Activated CD8-positive, alpha-beta memory T cell treated with anti-CD3 and anti-CD28 coated beads, Interleukin-2, amount 10 ng/mL, durations not matched to agents 7 days and 5 days (primary cell): ENCODE data around the gene SPTLC2. TPM values are rescaled to one million over a fixed set of nuclear protein-coding genes. Genes with fewer than 3 reads are reported as not detected.
A peak's percentile ranks its signal among the peaks of the same experiment; 100 is the strongest.
"Not testable (repeated sequence)": the region's sequence is repeated elsewhere in the genome, so short reads cannot be mapped to it uniquely, and the experiment has no call there.

Experiments used
- ATAC-seq: fragments of 150-1000 bp; cut with Tn5 transposase; one replicate; pipeline ENCODE4 v1.10.0; 2021; ENCODE audit warnings: moderate library complexity
- CTCF ChIA-PET: fragments of 350-600 bp; sonication (Branson Sonifier 250); formaldehyde crosslinking; loops from one replicate; lab custom pipeline; 2021; ENCODE audit warnings: antibody characterized with exemption; lab: Charles Lee
- DNase-seq: peaks from one replicate; pipeline ENCODE4 v3.0.0-alpha.2; 2020
- H3K27ac Mint-ChIP-seq: one replicate; pipeline ENCODE4 v1.8.0; 2021; ENCODE audit warnings: mild to moderate bottlenecking, mixed read lengths
- H3K27me3 Mint-ChIP-seq: one replicate; pipeline ENCODE4 v1.8.0; 2021; ENCODE audit warnings: mixed read lengths
- H3K36me3 Mint-ChIP-seq: one replicate; pipeline ENCODE4 v1.8.0; 2021; ENCODE audit warnings: mild to moderate bottlenecking, mixed read lengths
- H3K4me1 Mint-ChIP-seq: one replicate; pipeline ENCODE4 v1.8.0; 2021; ENCODE audit warnings: mixed read lengths
- H3K4me3 Mint-ChIP-seq: one replicate; pipeline ENCODE4 v1.8.0; 2021; ENCODE audit warnings: mild to moderate bottlenecking, moderate library complexity, mixed read lengths
- H3K9me3 Mint-ChIP-seq: one replicate; pipeline ENCODE4 v1.8.0; 2022; ENCODE audit warnings: low read depth, mixed read lengths
- total RNA-seq, 2 experiments: library from RNA; stranded (reverse); gene quantifications; one replicate each; pipeline ENCODE4 v1.2.3, GENCODE V29; 2021

SPTLC2 gene
- total RNA-seq, 2 experiments from 2014 or later = 34.5 to 43.3 TPM

DNA sequence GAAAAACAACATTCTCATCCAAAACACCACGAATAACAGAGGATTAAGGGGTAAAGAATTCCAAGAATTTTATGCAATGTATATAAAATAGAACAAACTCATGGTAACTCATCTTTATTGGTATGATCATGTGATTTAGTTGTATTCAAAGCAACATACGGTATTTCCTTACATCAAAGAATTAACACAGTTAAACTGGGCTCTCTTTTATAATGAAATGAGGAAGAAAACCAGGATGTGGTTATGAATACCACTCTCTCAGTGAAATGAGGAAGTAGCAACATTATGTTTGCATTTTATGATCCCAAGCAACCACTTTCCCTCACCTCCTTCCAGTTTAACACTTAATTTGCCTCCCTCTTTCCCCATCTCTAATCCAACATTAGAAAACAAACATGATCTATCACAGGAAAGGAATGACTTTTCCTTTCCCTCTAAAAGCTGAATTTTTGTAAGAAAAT, 22.9 kb downstream of the SPTLC2 start:
- Mint-ChIP-seq H3K4me1 (peaks cover 45% of the 10 kb centered on the region), H3K9me3 (no peaks in the 10 kb centered on the region), H3K4me3 (peak overlapping the region; percentile 60), H3K27ac (peak overlapping the region; percentile 89), H3K27me3 (no peaks in the 10 kb centered on the region), H3K36me3 (peaks cover 39% of the 10 kb centered on the region)
- ATAC-seq (peak; percentile 54), DNase-seq (no peak)
- CTCF ChIA-PET = interaction anchor here (1.2 kb wide), 1 partner anchor 11 kb away, joined by 4 read pairs; no protein-coding TSS in a partner anchor

DNA sequence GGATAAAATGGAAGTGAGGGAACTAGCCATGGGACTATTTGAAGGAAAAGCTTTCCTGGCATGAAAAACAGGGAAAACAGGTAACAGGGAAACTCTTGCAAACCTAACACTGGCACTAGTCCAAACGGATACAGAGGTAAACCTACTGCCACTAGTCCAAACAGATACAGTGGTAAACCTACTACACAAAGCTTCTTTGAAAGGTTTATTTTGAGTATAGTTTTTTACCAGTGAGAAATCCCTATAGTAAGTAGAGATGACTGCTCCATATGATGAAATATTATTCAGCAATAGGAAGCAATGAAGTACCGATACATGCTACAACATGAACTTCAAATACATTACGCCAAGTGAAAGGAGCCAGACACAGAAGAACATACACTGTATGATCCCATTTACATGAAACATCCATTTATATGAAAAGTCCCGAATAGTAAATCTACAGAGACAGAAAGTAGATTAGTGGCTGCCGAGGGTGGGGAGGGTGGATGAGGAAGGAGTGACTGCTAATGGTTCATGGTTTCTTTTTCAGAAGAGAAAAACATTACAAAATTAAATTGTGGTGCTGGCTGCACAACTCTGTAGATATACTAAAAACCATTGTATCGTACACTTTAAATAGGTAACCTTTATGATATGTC, 25.5 kb downstream of the SPTLC2 start:
- no peak for DNase-seq
- peaks cover 47% of the 10 kb centered on the region for H3K4me1 Mint-ChIP-seq
- no peak for ATAC-seq
- no peaks in the 10 kb centered on the region for H3K9me3 Mint-ChIP-seq
- H3K27me3 Mint-ChIP-seq = no peaks in the 10 kb centered on the region
- peak overlapping the region; percentile 35 for H3K27ac Mint-ChIP-seq
- CTCF ChIA-PET = interaction anchor here (1.5 kb wide), 1 partner anchor 10 kb away, joined by 4 read pairs; no protein-coding TSS in a partner anchor
- peaks cover 40% of the 10 kb centered on the region for H3K36me3 Mint-ChIP-seq
- H3K4me3 Mint-ChIP-seq = no peak overlapping the region

DNA sequence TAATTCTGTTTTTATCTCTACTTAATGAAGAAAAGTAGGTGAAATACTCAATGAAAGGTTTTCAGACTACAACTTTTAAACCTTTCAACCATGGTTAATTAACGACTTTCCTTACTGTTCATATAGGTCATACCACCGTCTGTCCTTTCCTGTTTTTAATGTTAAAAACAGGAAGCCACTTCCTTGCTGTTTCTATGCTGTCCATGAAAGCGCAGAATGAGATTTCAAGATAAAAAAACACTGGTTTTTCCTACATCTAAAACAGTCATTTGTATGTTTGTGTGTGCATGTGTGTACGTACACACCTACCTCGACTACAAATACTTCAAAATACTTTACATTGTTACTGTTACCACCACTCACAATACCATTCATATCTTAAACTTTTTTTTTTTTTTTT, 27.3 kb downstream of the SPTLC2 start:
- CTCF ChIA-PET = no interaction called here
- Mint-ChIP-seq H3K9me3 (no peaks in the 10 kb centered on the region), H3K36me3 (peaks cover 28% of the 10 kb centered on the region), H3K4me3 (no peak overlapping the region), H3K27ac (peak overlapping the region; percentile 74), H3K27me3 (no peaks in the 10 kb centered on the region), H3K4me1 (peaks cover 41% of the 10 kb centered on the region)
- DNase-seq = no peak
- ATAC-seq = peak; percentile 18

DNA sequence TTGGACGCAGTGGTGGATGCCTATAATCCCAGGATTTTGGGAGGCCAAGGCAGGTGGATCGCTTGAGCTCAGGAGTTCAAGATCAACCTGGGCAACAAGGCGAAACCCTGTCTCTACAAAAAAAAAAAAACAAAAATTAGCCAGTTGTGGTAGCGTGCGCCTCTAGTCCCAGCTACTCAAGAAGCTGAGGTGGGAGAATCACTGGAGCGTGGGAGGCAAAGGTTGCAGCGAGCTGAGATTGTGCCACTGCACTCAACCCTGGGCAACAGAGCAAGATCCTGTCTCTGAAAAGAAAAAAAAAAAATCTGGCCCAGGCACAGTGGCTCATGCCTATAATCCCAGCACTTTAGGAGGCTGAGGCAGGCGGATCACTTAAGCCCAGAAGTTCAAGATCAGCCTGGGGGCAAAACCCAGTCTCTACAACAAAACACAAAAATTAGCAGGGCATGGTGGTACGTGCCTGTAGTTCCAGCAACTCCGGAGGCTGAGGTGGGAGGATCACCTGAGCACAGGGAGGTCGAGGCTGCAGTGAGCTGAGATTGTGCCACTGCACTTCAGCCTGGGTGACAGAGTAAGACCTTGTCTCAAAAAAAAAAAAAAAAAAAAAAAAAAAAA, 27.9 kb downstream of the SPTLC2 start:
- H3K4me3 Mint-ChIP-seq, H3K27me3 Mint-ChIP-seq, H3K27ac Mint-ChIP-seq, ATAC-seq, H3K9me3 Mint-ChIP-seq, DNase-seq: not testable (repeated sequence)
- Mint-ChIP-seq H3K4me1 (peaks cover 36% of the 10 kb centered on the region), H3K36me3 (peaks cover 26% of the 10 kb centered on the region)
- CTCF ChIA-PET = interaction anchor here (0.7 kb wide), 1 partner anchor 20 kb away, joined by 3 read pairs; no protein-coding TSS in a partner anchor

DNA sequence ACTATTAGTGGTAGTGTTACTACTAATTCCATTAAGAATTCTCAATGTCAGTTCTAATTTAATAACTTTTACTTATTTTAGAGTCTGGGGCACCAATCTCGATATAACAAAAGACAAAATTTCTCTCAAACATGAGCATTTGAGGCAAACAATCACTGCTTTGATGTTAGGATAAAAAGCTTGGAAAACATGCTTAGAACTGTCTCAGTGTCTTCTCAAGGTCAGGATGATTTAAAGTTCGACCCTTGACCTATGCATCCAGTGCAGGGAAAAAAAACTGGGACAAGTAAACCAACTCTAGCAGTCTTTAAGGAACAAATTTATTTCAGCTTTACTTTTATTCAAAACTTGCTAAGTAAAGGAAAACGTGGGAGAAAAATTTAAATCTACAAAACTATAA, 31.1 kb downstream of the SPTLC2 start:
- Mint-ChIP-seq H3K27me3 (no peaks in the 10 kb centered on the region), H3K27ac (no peak overlapping the region), H3K4me3 (no peak overlapping the region), H3K4me1 (peaks cover 38% of the 10 kb centered on the region), H3K9me3 (no peaks in the 10 kb centered on the region), H3K36me3 (peaks cover 19% of the 10 kb centered on the region)
- no peak for DNase-seq
- CTCF ChIA-PET = no interaction called here
- no peak for ATAC-seq

DNA sequence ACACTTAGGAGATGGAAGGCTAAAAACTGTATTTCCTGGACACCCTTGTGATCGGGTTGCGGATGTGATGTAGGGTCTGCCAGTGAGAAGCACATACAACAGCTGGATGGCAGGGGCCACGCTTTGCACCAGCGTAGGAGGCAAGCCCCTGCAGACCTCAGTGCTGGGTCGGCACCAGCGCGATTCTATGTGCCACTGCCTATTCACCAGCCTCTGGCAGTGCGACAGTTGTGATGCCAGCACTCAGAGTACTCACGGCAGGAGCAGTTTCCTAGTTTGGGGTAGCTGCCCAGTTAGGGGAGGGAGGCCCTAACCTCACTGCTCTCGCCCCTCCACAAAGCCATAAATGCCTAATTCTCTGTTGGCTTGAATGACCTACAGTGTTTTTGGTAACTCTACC, 31.6 kb downstream of the SPTLC2 start:
- H3K4me1 Mint-ChIP-seq = peaks cover 35% of the 10 kb centered on the region

DNA sequence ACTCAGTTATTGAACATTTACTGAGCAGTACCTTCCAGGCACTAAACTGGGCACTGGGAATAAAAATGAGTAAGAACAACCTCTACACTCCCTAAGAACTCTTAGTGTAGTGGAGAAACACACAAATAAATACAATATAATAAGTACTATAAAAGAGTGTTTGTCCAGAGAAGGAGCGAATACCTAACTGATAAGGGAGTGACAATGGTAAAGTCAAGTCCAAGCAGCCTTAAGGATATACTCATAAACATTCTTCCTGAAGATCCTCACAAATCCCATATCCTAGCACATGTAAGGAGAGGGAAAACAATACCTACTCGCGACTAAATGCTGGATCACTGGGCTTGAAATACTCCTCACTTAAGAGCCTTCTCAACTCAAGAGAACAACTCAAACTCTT, 32.8 kb downstream of the SPTLC2 start:
- no peaks in the 10 kb centered on the region for H3K27me3 Mint-ChIP-seq
- ATAC-seq (no peak), DNase-seq (no peak)
- H3K36me3 Mint-ChIP-seq = peaks cover 18% of the 10 kb centered on the region
- no peak overlapping the region for H3K4me3 Mint-ChIP-seq
- no peak overlapping the region for H3K27ac Mint-ChIP-seq
- CTCF ChIA-PET = no interaction called here
- no peaks in the 10 kb centered on the region for H3K9me3 Mint-ChIP-seq
- H3K4me1 Mint-ChIP-seq = peaks cover 34% of the 10 kb centered on the region

More for the DNA sequence above, 31.6 kb downstream of the SPTLC2 start:
- Mint-ChIP-seq H3K9me3 (no peaks in the 10 kb centered on the region), H3K27ac (no peak overlapping the region), H3K4me3 (no peak overlapping the region), H3K27me3 (no peaks in the 10 kb centered on the region), H3K36me3 (peaks cover 17% of the 10 kb centered on the region)
- CTCF ChIA-PET = no interaction called here
- DNase-seq = no peak
- ATAC-seq = no peak

DNA sequence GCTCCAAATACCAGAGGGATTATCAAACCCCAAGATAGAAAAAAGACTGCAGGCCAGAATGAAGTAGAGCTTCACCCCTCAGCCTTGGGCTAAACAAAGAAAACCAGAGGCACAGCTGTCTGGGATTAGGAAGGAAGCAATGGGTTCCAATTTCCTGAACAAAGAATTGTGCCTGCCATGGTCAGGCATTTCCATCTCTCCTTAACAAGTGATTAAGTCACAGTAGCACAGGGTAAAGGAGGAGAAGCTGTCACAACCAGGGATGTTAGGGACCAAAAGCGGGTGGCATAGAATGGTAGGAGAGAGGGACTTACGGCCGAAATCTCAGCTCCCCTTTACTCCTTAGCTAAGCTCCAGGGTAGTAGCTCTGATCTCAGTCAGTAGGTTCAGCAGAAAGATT, 33.9 kb downstream of the SPTLC2 start:
- Mint-ChIP-seq H3K4me1 (peaks cover 28% of the 10 kb centered on the region), H3K4me3 (no peak overlapping the region), H3K9me3 (no peaks in the 10 kb centered on the region), H3K27me3 (no peaks in the 10 kb centered on the region), H3K27ac (no peak overlapping the region), H3K36me3 (peaks cover 19% of the 10 kb centered on the region)
- no peak for DNase-seq
- CTCF ChIA-PET = no interaction called here
- no peak for ATAC-seq

DNA sequence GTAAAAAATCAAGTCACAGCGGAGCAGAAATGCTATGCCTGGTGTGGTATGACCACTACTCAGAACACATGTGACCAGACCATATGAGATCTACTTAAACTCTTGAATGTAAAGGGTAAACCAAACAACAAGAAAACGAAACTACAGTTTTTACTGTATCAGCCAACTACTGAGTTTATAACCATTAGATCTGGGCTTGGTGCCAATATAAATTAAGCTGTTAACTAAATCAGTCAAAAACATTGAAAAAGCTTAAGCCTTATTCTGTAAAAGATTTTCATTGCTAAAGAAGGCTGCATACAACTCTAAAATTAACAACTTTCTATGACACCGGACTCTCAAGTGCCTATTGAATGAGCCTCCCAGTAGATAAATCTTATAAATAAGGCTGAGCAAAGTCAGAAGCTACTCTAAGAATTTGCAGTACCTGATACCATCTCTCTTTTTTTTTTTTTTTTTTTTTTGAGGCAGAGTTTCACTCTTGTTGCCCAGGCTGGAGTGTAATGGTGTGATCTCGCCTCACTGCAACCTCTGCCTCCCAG, 35.4 kb downstream of the SPTLC2 start:
- Mint-ChIP-seq H3K4me3 (peak overlapping the region; percentile 55), H3K36me3 (peaks cover 12% of the 10 kb centered on the region), H3K4me1 (peaks cover 26% of the 10 kb centered on the region), H3K27me3 (no peaks in the 10 kb centered on the region), H3K27ac (peak overlapping the region; percentile 79), H3K9me3 (no peaks in the 10 kb centered on the region)
- ATAC-seq (peak; percentile 98), DNase-seq (no peak)
- CTCF ChIA-PET = interaction anchor here (0.6 to 1.0 kb wide), 5 partner anchors 10 to 219 kb away, joined by 3 to 4 read pairs (median 3); partner anchors contain the start of gene ADCK1

DNA sequence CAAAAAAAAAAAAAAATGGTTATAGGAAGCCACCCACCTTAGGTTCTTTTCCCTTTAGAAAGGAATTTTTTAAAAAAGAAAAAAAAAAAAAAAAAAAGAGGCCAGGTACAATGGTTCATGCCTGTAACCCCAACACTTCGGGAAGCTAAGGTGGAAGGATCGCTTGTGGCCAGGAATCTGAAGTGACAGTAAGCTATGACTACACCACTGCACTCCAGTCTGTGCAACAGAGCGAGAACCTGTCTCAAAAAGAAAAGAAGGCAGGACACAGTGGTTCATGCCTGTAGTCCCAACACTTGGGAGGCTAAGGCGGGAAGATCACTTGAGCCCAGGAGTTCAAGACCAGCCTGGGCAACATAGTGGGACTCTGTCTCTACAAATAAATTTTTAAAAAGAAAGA, 36.0 kb downstream of the SPTLC2 start:
- Mint-ChIP-seq H3K27ac (peak overlapping the region; percentile 79), H3K36me3 (peaks cover 15% of the 10 kb centered on the region), H3K4me3 (peak overlapping the region; percentile 55), H3K4me1 (peaks cover 26% of the 10 kb centered on the region), H3K9me3 (no peaks in the 10 kb centered on the region), H3K27me3 (no peaks in the 10 kb centered on the region)
- CTCF ChIA-PET = interaction anchor here (0.6 to 1.0 kb wide), 4 partner anchors 11 to 219 kb away, joined by 3 to 4 read pairs (median 3); partner anchors contain the start of gene ADCK1
- peak; percentile 10 for ATAC-seq
- DNase-seq = no peak

DNA sequence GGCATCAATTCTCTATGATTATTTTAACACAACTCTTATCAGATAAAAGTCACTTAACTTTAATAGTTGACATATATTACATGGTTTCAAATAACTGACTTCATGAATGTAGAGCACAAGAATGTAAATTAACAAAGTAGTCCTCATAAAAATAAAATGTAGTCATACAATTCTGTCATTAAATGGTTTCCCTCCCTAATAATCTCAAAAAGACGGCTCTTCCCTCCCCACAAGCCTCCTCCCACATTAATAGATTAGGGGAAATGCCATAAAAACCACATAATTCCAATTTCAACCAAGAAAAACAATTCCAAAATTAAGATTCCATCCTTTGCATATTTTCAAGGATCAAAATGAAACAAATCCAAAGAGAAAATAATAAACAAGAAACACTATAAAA, 36.7 kb downstream of the SPTLC2 start:
- ATAC-seq = no peak

DNA sequence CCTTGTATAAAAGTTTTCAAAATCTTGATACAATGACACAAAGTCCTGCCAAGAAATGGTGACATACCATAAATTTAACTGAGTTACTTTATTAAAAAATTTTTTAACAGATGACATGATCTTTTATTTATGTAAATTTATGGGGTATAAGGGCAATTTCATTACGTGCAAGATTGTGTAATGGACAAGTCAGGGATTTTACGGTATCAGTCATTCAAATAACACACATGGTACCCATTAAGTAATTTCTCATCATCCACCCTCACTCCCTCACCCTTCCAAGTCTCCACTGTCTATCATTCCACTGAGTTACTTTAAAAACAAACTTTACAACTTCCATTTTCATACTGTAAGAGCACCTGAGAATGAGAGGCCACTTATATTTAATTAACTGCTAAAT, 37.4 kb downstream of the SPTLC2 start:
- Mint-ChIP-seq H3K27ac (peak overlapping the region; percentile 22), H3K4me3 (no peak overlapping the region), H3K9me3 (no peaks in the 10 kb centered on the region), H3K4me1 (peaks cover 26% of the 10 kb centered on the region), H3K36me3 (peaks cover 24% of the 10 kb centered on the region), H3K27me3 (no peaks in the 10 kb centered on the region)
- DNase-seq (no peak), ATAC-seq (no peak)
- CTCF ChIA-PET = interaction anchor here (1.3 kb wide), 1 partner anchor 11 kb away, joined by 4 read pairs; no protein-coding TSS in a partner anchor

More for the DNA sequence above, 36.7 kb downstream of the SPTLC2 start:
- CTCF ChIA-PET = no interaction called here
- Mint-ChIP-seq H3K36me3 (peaks cover 18% of the 10 kb centered on the region), H3K4me1 (peaks cover 26% of the 10 kb centered on the region), H3K27me3 (no peaks in the 10 kb centered on the region), H3K9me3 (no peaks in the 10 kb centered on the region), H3K27ac (no peak overlapping the region), H3K4me3 (no peak overlapping the region)
- no peak for DNase-seq

DNA sequence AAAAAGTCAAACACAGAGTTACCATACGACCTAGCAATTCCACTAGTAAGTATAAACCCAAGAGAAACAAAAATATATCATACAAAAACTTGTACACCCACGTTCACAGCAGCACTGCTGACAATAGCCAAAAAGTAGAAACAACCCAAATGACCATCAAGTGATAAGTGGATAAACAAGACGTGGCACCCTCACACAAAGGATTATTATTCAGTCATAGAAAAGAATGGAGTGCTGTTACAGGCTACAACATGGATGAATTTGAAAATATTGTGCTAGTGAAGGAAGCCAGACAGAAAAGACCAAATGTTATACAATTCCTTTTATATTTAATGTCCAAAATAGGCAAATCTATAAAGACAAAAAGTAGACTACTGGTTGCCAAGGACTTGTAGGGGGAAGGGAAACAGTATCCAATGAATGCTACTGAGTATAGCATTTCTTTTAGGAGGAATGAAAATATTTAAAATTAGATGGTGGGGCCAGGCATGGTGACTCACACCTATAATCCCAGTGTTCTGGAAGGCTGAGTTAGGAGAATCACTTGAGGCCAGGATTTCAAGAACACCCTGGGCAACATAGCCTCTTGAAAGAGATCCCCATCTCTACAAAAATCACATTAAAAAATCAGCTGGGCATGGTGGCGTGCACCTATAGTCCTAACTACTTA, 41.9 kb downstream of the SPTLC2 start:
- Mint-ChIP-seq H3K27ac (no peak overlapping the region), H3K9me3 (no peaks in the 10 kb centered on the region), H3K36me3 (peaks cover 31% of the 10 kb centered on the region), H3K4me1 (peaks cover 14% of the 10 kb centered on the region), H3K4me3 (no peak overlapping the region), H3K27me3 (no peaks in the 10 kb centered on the region)
- ATAC-seq = no peak
- no peak for DNase-seq
- CTCF ChIA-PET = interaction anchor here (0.8 kb wide), 1 partner anchor 22 kb away, joined by 6 read pairs; no protein-coding TSS in a partner anchor
